Iris pigment epithelial cell (primary cell): ENCODE measurements around the gene XRCC1.

Experiments
- DNase-seq: peaks from one replicate; pipeline ENCODE4 v3.0.0-alpha.2; 2011; ENCODE audit warnings: low read depth

The XRCC1 gene, protein sequence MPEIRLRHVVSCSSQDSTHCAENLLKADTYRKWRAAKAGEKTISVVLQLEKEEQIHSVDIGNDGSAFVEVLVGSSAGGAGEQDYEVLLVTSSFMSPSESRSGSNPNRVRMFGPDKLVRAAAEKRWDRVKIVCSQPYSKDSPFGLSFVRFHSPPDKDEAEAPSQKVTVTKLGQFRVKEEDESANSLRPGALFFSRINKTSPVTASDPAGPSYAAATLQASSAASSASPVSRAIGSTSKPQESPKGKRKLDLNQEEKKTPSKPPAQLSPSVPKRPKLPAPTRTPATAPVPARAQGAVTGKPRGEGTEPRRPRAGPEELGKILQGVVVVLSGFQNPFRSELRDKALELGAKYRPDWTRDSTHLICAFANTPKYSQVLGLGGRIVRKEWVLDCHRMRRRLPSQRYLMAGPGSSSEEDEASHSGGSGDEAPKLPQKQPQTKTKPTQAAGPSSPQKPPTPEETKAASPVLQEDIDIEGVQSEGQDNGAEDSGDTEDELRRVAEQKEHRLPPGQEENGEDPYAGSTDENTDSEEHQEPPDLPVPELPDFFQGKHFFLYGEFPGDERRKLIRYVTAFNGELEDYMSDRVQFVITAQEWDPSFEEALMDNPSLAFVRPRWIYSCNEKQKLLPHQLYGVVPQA

DNA sequence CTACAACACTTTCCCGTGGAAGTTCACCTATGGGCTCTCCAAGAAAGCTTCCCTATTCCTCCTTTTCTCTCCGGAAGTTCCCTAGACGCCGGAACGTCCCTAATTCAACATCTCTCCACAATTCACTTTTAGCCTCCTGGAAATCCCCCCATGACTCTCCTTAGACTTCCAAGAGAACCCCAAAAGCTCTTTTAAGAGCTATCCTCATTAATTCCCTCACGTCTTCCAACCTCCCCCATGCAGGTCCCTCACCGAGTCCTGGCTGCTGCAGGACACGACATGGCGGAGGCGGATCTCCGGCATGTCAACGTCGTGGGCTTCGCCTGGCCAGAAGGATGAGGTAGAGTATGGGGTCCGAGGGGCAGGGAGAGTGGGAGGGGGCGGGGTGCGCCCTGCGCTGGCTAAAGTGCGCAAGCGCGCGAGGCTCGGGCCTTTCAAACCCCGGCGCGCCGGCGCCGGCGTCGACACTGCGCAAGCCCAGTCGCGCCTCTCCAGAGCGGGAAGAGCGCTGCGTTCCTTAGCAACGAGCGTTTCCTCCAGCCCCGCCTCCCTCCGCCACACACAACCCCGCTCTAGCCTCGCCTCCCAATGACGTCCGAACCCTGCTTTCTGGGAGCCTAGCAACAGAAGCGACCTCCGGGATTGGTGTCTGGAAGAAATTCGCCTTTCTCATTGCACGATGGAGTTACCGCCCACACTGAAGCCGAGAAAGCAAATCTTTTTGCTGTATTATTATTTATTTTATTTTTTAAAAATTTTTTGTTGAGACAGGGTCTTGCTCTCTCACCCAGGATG, at the start of gene XRCC1, which contains the start of gene PINLYP:
Gene XRCC1, minus strand, starts transcription at position 372 of the 795 bp plus-strand sequence. Its CDS starts 69 bp downstream, at position 303.
Gene PINLYP, plus strand, starts transcription at position 646 of the 795 bp plus-strand sequence. CDS start 1,391 bp downstream, outside the sequence.
- peak; percentile 99 for DNase-seq

DNA sequence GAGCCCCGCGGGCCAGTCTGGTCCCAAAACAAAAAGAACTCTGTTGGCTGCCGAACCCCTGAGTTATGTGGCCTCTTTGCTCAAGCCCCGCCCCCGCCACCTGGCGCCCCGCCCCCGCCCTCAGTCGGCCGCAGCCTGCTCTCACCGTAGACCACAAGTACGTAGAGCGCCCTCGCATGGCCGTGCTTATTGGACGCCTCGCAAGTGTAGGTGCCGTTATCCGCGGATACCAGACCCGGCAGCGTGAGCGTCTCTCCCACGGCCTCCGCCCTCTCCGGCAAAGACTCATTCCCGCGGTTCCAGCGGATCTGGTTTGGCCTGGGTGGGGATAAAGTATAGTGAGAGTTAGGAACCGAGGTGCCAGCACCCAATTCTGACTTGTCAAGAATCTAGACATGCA, 49.6 kb upstream of the XRCC1 start:
- no peak for DNase-seq

DNA sequence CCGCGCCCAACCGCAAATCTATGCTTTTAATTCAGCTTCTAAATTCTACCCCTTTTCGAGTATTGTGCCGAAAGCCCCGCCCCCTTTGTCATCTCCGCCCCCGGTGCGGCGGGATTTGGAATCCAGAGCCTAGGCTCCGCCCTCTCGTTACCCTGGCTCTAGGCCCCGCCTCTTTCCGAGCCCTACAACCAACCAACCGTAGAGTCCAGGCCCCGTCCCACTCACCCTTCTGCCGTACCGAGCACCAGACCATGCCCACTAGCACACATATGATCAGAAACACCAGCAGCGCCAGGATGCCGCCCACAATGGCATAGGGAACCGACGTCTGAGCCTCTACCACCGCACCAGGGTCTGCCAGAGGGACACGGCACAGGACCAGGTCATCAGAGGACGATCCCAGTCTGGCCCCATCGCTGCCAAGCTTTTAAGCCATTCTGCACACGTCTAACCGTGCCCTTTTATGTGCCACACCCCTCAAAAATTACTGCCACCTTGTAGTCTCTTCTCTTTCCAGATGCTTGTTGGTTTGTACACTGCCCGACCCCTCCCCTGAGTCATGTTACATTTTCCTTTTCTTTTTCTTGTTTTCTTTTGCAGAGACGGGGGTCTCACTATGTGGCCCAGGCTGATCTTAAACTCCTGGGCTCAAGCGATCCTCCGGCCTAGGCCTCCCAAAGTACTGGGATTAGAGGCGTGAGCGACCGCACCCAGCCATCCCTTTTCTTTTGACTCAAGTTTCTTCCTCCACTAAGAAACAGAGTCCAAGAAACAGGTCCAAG, 48.8 kb upstream of the XRCC1 start:
- DNase-seq, result no peak

DNA sequence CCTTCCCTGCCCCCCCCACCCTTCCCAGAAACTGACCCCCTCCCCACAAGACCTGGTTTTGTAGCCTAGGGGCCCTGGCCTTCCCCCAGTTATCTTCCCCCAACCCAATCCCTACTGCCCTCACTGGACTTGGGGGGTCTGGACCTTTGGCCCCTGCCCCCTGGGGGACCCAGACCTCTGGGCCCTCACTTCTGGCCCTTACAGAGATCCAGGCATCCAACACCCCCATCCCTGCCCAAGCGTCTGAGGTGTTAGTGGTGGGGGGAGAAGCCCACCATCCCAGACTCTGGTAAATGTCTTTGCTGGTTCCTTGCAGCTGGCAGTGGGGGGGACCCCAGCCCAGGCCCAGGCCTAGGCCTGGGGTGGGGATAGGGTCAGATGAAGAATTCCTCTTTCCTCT, 47.6 kb upstream of the XRCC1 start:
- DNase-seq, result no peak

DNA sequence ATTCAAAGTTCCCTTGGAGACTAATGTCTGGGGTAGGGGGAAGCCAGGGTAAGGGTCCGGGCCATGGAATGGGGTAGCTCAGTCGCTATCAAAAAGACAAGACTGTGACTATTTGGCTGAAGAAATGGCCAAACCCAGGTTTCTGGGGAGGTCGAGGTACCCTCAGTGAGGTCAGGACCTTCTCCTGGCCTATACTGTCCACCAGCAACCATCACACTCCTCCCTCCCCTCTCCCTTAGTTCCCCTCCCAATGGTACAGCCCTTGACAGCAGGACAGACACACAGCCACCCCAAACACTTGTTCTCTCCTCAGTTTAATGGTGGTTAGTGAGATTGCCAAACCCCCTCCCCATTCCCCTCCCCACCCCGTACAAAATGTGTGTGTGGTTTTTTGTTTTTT, 46.7 kb upstream of the XRCC1 start:
- DNase-seq, result no peak

DNA sequence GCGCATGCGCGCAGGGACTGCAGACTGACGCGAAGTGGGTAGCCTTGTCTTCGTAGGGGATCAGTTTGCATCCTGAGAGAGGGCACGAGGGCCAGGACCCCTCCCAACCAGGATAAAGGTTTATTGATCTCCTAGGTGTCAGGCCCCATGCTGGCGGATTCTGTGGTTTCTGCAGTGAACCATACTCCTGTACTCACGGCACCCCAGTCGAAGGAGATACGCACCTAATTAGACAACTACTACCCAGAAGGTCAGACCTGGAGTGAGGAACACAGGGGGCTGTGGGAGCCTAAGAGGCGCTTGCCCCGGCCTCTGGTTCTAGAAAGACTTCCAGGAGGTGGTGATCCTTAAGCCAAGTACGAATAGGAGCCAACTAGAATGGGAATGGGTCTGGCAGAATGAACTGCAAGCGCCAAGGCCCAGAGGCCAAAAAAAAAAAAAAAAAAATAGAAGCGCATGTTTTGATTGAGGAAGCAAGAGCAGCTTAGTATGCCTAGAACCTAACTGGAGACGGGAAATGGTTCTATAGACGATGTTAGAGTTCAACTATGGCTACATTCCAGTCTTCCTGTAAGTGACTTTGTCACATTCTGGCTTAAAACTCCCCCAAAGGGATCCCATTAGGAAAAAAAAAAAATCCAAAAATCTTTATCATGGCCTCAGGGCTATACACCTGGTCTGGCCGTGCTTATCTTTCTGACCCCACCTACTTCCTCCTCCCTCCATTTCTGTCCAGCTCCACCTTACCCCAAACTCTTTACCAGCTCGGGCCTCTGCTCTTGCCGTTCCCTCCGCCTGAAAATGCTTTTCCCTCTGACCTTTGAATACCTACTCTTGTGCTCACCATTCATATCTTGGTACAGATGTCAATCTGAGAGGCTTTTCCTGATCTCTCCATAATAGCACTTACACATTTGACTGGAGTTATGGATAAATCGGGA, 45.0 kb upstream of the XRCC1 start:
- no peak for DNase-seq

DNA sequence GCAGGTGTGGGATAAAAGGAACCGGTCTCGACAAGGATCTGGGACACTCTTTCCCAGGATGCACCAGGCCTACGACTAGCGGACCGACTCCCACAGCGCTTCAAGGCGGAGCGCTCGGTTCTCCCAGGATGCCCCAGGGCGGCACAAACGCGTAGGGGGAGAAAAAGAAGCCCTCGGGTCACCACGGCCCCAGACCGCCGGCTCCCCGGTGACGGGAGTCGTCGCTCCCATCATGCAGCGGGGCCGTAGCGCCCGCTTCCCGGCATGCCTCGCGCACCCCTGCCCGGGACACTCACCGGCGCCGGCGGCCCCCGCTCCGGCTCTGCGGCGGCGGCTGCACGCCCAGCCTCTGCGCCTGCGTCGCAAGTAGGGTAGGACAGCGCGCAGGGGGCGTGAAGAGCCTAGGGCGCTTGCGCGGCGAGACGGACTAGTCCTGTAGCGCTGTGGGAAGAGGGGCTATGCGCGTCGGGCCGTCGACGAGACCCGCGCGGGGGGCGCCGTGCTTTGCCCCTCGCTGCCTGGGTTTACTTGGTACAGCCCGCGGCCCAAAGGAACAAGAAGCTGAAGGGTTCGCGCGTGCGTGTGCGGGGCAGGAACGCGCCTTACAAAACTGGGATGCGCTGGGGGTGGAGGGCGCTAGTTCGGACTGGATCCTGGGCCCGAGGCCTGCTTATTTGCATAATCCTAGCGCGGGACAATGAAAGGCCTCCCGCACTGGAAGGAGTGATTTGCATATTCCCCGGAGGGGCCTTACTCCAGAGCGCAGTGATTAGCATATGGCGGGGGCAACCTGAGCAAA, 44.1 kb upstream of the XRCC1 start, which contains the start of gene ZNF428:
Gene ZNF428, minus strand, starts transcription at position 368 of the 799 bp plus-strand sequence. CDS start 5,325 bp downstream, outside the sequence.
- DNase-seq, result peak; percentile 91

DNA sequence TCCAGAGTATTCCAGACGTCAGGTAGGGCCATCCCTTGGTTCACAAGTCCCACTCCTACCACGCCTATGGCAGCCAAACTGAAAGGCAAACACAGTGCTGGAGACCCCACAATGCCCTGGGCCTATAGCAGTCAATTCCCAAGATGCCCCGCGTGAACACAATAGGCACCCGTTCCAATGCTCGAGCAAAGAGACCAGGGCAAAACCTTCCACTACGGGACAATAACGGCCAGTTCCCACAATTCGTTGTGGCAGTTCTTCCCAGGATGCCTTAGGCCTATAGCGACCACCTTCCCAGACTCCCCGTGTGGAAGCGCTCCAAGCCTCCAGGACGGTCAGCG, 43.6 kb upstream of the XRCC1 start:
- no peak for DNase-seq

DNA sequence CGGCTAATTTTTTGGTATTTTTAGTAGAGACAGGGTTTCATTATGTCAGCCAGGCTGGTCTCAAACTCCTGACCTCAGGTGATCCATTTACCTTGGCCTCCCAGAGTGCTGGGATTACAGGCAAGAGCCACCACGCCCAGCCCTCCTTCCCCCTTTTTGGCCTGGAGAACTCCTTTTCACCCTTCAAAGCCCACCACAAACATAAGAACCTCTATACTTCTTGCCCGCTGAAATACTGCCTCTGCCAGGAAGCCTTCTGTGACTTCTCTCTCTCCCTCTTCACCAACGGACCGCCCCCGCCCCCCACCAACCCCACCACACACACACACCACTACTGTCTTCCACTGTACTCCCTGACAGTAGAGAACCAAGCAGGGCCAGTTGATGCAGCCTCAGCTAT, 41.6 kb upstream of the XRCC1 start:
- DNase-seq, result no peak

DNA sequence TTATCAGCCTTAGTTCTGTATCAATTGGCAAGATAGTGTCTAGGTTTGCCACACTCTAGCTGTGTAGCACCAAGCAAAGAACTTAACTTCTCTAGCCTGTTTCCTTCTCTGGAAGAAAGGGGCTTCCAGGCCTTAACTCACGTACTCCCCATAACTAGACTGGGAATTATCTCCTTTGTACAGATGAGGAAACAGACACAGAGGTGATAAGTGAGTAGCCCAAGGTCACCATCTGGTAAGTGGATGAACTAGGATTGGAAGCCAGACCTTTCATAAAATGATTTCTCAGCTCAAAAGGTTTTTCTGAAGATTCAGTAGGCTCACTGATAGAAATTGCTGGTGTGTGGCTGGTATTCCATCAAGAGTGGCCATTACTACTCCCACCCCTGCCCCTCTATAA, 41.0 kb upstream of the XRCC1 start:
- no peak for DNase-seq

DNA sequence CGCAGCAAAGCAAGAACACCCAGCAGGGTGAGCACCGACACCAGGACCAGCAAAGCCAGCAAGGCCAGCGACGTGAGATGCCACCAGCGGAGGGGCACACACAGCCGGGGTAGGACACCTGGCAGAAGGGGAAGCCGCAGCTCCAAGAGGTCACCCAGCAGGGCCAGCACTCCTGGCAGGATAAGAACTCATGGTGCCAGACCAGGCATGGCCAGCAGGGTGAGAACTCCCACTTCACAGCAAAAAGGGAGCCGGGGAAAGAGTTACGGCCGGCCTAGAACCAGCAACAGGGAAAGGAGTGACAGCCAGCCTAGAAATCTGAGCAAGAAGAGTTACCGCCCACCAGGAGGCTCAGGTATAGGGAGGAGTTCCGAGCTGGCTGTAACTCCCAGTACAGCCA, 37.0 kb upstream of the XRCC1 start:
- DNase-seq, result no peak

DNA sequence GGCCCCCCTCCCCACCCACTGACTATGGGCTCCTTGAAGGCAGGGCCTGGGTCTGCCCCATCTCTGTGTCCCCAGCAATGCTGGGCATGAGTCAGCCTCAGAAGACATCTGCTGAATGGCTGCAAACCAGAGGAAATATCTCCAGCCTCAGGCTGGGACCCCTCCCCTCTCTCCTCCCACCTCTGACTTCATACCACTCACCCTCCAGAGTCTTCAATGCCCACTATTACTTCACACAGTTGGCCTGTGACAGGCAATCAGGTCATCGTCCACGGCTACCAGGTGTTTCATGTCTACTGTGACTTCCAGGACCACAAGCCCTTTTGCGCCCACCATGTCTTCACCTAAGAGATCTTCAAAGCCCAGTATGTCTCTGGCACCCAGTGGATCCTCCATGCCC, 36.5 kb upstream of the XRCC1 start, which contains the start of gene SRRM5:
Gene SRRM5, plus strand, starts transcription at position 301 of the 400 bp plus-strand sequence. Its CDS starts 34 bp downstream, at position 335.
- no peak for DNase-seq

DNA sequence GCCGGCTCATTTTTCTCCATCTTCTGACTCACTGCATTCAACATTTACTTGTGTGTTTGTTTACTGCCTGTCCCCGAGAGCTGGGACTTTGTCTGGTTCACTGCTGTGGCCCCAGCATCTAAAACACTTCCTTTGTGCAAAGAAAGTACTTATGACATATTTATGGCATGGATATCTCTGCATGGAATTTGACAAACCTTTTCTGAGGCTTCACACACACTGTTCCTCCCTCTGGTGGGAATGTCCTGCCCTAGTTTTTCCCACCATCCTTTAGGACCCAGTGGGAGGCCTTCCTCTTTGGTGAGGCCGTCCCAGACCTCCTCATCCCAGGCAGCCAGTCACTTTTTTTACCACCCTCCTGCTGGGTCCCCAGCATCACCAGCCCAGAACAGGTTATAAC, 35.2 kb upstream of the XRCC1 start:
- peak; percentile 31 for DNase-seq

DNA sequence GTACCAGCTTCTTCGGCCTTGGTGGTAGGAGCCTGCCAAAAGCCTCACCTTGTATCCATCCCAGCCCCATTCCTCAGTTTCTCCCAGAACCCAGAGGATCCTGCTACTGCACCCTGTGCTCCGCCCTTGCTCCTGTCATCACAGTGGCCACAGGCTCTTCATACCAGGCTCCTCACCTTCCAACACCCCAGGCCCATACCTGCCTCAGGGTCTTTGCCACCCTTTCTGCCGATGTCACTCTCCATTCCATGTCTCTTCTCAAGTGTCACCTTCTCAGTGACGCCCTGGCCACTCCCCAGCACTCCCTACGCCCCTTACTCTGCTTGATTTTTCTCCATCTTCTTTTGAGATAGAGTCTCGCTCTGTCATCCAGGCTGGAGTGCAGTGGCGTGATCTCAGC, 34.5 kb upstream of the XRCC1 start:
- no peak for DNase-seq

DNA sequence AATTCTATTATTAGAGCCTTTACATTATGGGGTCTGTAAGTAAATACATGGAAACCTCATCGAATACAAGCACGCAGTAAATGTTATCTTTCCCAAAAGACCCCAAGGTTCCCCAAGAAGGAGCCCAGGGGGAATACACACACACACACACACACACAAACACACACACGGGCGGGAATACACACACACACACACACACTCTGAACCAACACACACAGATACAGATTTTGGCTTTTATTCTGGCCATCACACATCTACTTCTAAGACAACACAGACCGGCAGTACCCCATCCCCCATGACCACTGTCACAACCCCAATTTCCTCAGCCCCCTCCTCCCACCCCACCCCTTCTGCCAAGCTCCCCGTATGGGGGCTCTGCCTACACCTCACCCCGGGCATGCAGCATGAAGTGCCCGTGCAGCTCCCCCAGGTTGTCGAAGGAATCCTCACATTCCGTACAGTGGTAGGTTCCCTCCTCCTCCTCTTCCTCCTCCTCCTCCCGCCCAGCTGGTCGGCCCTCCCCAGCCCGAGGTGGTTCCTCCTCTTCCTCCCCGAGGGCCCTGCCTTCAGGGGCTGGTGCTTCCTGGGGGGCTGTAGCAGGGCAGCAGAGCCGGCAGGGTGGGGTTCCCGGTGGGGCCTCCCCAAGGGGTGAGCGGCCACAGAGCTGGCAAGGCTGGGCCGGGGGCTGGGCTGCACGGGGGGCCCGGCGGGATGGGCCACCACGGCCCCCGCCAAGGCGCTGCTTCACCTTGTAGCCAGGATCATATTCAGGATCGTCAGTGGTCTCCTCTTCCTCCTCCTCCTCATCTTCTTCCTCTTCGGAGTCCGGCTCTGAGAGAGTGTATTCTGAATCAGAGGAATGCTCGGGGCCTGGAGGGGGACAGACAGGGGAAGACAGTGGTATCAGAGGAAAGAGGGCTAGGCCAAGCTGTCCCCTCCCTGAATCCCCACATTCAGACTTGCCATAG, 32.2 kb upstream of the XRCC1 start:
- no peak for DNase-seq

DNA sequence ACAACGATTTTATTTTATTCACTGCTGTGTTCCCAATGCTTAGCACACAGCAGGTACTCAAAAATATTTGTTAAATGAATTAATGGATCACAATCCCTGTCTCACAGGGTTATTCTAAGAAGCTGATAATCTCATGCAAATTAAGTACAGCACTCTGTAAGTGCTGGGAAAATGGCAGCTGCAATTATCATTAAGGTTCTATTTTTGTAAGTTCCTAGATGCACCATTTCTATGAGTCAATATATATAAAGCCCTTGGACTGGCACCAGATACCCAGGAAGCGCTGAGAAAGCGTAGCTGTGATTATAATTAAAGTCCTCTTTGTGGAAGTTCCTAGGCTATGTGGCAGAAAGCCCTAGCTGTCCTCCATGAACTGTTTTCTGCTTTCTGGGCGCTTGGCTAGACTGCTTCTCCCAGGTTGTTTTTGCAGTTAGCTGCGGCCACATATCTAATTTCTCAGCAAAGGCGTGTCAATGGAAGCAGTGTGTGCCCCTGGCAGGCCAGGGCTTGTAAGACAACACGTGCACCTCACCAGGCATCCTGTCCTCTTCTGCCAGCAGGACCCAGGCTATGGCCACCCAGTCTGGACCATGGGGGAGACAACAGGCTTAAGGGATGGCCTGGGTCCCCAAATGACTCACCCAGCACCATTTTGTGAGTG, 31.4 kb upstream of the XRCC1 start:
- no peak for DNase-seq

DNA sequence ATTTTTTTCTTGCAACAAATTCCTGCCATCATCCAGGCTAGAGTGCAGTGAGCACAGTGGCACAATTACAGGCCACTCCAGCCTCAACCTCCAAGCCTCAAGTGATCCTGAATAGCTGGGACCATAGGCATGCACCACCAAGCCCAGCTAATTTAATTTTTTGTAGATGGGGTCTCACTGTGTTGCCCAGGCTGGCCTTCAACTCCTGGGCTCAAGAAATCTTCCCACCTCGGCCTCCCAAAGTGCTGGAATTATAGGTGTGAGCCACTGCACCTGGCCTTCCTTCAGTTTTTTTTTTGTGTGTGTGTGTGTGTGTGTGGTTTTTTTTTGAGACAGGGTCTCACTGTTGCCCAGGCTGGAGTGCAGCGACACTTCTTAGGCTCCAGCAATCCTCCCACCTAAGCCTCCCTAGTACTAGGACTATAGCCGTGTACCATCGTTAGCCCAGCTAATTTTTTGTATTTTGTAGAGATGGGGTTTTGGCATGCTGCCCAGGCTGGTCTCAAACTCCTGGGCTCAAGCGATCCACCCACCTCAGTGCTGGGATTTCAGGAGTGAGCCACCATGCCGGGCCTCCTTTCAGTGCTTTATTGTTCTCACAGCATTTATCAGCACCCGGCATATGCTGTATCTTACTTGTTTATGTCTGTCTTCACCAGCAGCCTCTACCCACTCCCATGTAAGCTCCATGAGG, 30.7 kb upstream of the XRCC1 start:
- DNase-seq, result no peak
